Measurements from ENCODE around the gene CNPY3.
A peak's percentile ranks its signal among the peaks of the same experiment; 100 is the strongest.

CNPY3 gene

GRCh38 chr6:42984924-42985475 is 55.7 kb downstream of the CNPY3 start:
- TF ChIP-seq CTCF (IDR thresholded peaks at IDR 0.05; ENCODE audit: borderline replicate concordance, insufficient read depth, low read depth, low read length): no peak
- peak overlapping the region; percentile 82 for H3K4me3 ChIP-seq (ENCODE audit: low read depth, low read length)

- no peak for TF ChIP-seq CTCF (IDR thresholded peaks at IDR 0.05; ENCODE audit: borderline replicate concordance, insufficient read depth, low read depth, low read length)
Observed at GRCh38 chr6:42987533-42988451, 58.5 kb downstream of the CNPY3 start.

GRCh38 chr6:42988486-42989020 is 59.3 kb downstream of the CNPY3 start:
- TF ChIP-seq CTCF (IDR thresholded peaks at IDR 0.05; ENCODE audit: borderline replicate concordance, insufficient read depth, low read depth, low read length): no peak
- H3K4me3 ChIP-seq (ENCODE audit: low read depth, low read length): no peak overlapping the region

More at GRCh38 chr6:42987533-42988451, 58.5 kb downstream of the CNPY3 start:
- H3K4me3 ChIP-seq (ENCODE audit: low read depth, low read length): no peak overlapping the region

Measured in GM12875 (cell line).